Omental fat pad (tissue), 4 donors: Measurements from ENCODE around the gene ME3. TPM values are rescaled to one million over a fixed set of nuclear protein-coding genes. Genes with fewer than 3 reads are reported as not detected.

Experiments used
- ATAC-seq: fragments of 150-250 bp; one replicate; pipeline ENCODE4 v1.9.1; 2016; ENCODE audit warnings: mild to moderate bottlenecking, moderate library complexity; ENCODE audit not compliant: low FRiP score
- DNase-seq: peaks from one replicate; pipeline ENCODE4 v3.0.0-alpha.2; 2019; ENCODE audit warnings: low spot score
- CTCF ChIP-seq, 3 donors: fragments of 450-650 bp; IDR thresholded peaks; one replicate each; pipeline ENCODE4 v1.5.1; 2016 to 2017; ENCODE audit warnings: antibody characterized with exemption in 3 of 3, mild to moderate bottlenecking in 3 of 3, moderate library complexity in 2 of 3
- total RNA-seq, 4 donors: library from RNA; depleted of rRNA; stranded (reverse); fragments of >200 nt; gene quantifications; one replicate each; pipeline ENCODE4 v1.1.0, GENCODE V29; 2016

The ME3 gene
- total RNA-seq, 4 donors from 2014 or later, result 28.4 to 93.0 (median 80.1) TPM

- DNase-seq (no peak), ATAC-seq (no peak)
- no peak for TF ChIP-seq CTCF (IDR thresholded peaks at IDR 0.05)
Measured at GRCh38 chr11:86487671-86488070, 184.7 kb downstream of the ME3 start.

GRCh38 chr11:86486261-86487030 lies 186.0 kb downstream of the ME3 start:
- DNase-seq (no peak), ATAC-seq (no peak)
- TF ChIP-seq CTCF (IDR thresholded peaks at IDR 0.05), result no peak

- TF ChIP-seq CTCF (IDR thresholded peaks at IDR 0.05), result no peak
- DNase-seq (no peak), ATAC-seq (no peak)
Measured at GRCh38 chr11:86484795-86485166, 187.6 kb downstream of the ME3 start.

DNA sequence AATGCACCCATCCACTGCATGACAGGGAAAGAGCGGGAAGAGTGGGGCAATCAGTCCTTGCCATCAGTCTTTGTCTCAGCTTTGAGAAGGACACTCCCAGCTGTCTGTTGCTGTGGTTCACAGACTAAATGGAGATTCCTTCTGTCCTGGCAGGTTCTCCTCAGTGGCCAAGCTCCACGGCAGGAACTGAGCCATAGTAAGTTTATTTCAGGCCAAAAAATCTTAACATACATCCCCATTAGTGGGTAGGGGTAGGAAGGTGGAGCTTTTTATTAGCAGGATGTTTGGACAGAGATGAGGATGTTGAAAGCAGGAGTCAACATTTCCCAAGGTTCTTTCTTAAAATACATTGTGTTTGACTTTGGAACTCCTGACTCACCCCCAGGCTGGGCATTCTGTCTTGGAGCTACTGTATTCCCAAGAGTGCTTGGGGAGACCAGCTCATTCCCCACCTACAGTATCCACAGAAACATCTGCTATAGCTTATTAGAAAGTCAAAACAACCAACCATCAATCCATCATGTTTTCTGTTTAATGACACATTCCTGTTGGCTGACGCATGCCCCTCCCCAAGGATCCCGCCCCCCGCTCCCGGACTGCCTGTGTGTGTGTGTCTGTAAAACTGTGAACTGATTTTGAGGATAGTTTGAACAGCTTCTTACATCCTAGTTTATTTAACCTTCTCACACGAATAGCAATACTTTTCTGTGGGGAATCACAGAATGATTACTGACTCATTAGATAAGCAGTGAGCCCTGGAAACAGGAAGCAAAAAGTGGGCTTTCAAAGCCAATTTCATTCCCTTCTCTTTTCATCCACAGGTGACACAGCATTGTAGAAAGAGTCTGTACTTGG lies 188.2 kb downstream of the ME3 start:
- no peak for TF ChIP-seq CTCF (IDR thresholded peaks at IDR 0.05)
- no peak for DNase-seq
- ATAC-seq, result peak; percentile 90

- DNase-seq (no peak), ATAC-seq (no peak)
- TF ChIP-seq CTCF (IDR thresholded peaks at IDR 0.05), result no peak
Measured at GRCh38 chr11:86483610-86483939, 188.8 kb downstream of the ME3 start.

GRCh38 chr11:86482692-86483091 lies 189.7 kb downstream of the ME3 start:
- ATAC-seq (no peak), DNase-seq (no peak)
- no peak for TF ChIP-seq CTCF (IDR thresholded peaks at IDR 0.05)
